Dermis blood vessel endothelial cell (primary cell): ENCODE data around the gene S100A1. TPM values are rescaled to one million over a fixed set of nuclear protein-coding genes. Genes with fewer than 3 reads are reported as not detected.

Experiments used
- total RNA-seq: library from RNA; depleted of rRNA; stranded (reverse); fragments of >200 nt; gene quantifications from 2 replicates; pipeline ENCODE4 v1.2.3, GENCODE V29; 2014

Gene S100A1
- total RNA-seq, 1 donor from 2014 or later: not detected

Other genes with a start within 250 kb of the S100A1 start
- not detected in 2 replicates for gene S100A8, start 237.4 kb upstream of the S100A1 start, total RNA-seq
- not detected in 2 replicates for gene S100A7A, start 211.9 kb upstream of the S100A1 start, total RNA-seq
- not detected in 2 replicates for gene S100A7, start 167.8 kb upstream of the S100A1 start, total RNA-seq
- gene S100A6, start 92.4 kb upstream of the S100A1 start, total RNA-seq: 239 and 342 TPM in 2 replicates
- not detected in 2 replicates for gene S100A5, start 87.5 kb upstream of the S100A1 start, total RNA-seq
- gene S100A4, start 82.6 kb upstream of the S100A1 start, total RNA-seq: 7.1 and 22.6 TPM in 2 replicates
- gene S100A3, start 79.2 kb upstream of the S100A1 start, total RNA-seq: 1.3 and 1.4 TPM in 2 replicates
- 0.51 and 0.98 TPM in 2 replicates for gene S100A2, start 62.6 kb upstream of the S100A1 start, total RNA-seq
- 581 and 601 TPM in 2 replicates for gene S100A16, start 15.3 kb upstream of the S100A1 start, total RNA-seq
- gene S100A14, start 12.1 kb upstream of the S100A1 start, total RNA-seq: 0.42 and 0.68 TPM in 2 replicates
- gene S100A13, start 929 bp upstream of the S100A1 start, total RNA-seq: 39.0 and 91.7 TPM in 2 replicates
- gene CHTOP, start 5.6 kb downstream of the S100A1 start, total RNA-seq: 21.1 and 25.9 TPM in 2 replicates
- gene SNAPIN, start 30.3 kb downstream of the S100A1 start, total RNA-seq: 45.6 and 60.8 TPM in 2 replicates
- 267 and 268 TPM in 2 replicates for gene ILF2, start 42.6 kb downstream of the S100A1 start, total RNA-seq
- gene NPR1, start 50.3 kb downstream of the S100A1 start, total RNA-seq: 54.4 and 56.5 TPM in 2 replicates
- gene INTS3, start 99.6 kb downstream of the S100A1 start, total RNA-seq: 31.3 and 42.7 TPM in 2 replicates
- 27.6 and 30.0 TPM in 2 replicates for gene SLC27A3, start 147.0 kb downstream of the S100A1 start, total RNA-seq